Measurements from ENCODE around the gene CLEC4M. TPM values are rescaled to one million over a fixed set of nuclear protein-coding genes. Genes with fewer than 3 reads are reported as not detected.

Gene CLEC4M
- total and polyA plus RNA-seq, 4 donors: 22.2 to 33.5 (median 32.9) TPM

DNA sequence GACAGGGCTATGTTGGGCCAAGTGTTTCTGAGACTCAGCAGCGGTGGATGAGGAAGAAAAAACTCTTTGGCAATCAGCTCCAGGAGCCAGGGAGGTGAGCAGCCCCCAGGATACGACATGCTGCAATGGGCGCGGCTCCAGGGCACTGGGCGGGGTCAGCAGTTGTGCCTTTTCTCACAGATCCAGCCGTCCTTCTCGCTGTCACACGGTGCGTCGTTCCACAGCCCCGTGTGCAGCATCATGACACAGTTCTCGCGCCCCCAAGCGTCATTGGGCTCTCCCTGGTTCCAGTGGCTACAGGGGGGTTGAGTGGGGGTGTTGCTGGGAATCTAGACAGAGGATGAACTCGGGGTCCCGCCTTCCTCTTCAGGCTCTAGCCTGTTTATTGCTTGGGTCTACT, 33.8 kb upstream of the CLEC4M start (continued):
- TF ChIP-seq, protein P1, sequence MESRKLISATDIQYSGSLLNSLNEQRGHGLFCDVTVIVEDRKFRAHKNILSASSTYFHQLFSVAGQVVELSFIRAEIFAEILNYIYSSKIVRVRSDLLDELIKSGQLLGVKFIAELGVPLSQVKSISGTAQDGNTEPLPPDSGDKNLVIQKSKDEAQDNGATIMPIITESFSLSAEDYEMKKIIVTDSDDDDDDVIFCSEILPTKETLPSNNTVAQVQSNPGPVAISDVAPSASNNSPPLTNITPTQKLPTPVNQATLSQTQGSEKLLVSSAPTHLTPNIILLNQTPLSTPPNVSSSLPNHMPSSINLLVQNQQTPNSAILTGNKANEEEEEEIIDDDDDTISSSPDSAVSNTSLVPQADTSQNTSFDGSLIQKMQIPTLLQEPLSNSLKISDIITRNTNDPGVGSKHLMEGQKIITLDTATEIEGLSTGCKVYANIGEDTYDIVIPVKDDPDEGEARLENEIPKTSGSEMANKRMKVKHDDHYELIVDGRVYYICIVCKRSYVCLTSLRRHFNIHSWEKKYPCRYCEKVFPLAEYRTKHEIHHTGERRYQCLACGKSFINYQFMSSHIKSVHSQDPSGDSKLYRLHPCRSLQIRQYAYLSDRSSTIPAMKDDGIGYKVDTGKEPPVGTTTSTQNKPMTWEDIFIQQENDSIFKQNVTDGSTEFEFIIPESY (IDR thresholded peaks at IDR 0.05): no peak
- TF ChIP-seq EGR1 (IDR thresholded peaks at IDR 0.05; ENCODE audit: low read depth in 2 of 2): no peak

DNA sequence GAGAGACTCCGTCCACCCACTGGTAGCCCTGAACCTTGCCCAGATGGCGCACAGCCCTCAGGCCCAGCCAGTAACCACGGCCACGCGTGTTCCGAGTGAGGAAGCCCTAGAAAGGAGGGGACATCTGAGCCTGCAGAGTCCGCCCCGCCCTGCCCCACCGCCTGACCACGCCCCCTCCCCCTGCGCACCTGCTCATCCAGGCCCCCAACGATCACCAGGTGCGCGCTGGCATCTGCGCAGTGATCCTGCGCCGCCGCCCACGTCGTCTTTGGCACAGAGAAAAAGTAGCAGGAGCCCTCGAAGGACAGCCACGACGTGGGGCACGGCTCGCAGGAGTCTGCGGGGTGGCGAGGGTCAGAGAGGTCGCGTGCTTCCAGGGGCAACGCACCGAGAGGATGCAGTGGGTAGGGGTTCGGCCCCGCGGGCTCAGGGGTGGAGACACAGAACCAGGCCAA, 33.2 kb upstream of the CLEC4M start:
- peaks cover 0 to 2% (median 0%) of the 10 kb centered on the region in 4 donors for H3K4me1 ChIP-seq (ENCODE audit: control insufficient read depth in 4 of 4, insufficient read depth in 4 of 4, low read length in 3 of 4)
- H3K27me3 ChIP-seq (ENCODE audit: control insufficient read depth in 4 of 4, insufficient read depth in 4 of 4, low read length in 3 of 4): peaks cover 0 to 9% (median 2%) of the 10 kb centered on the region in 4 donors
- H3K9me3 ChIP-seq (ENCODE audit: control insufficient read depth in 4 of 4, low read length in 3 of 4): no peaks in the 10 kb centered on the region
- H3K9ac ChIP-seq (ENCODE audit: low read depth in 1 of 2, low read length in 2 of 2): no peak overlapping the region
- H3K27ac ChIP-seq (ENCODE audit: low read depth in 1 of 2, low read length in 2 of 2): no peak overlapping the region
- no peak for DNase-seq (ENCODE audit: low spot score)
- WGBS: 6% methylated on average over 34 of the region's 34 CpGs
- H3K4me3 ChIP-seq (ENCODE audit: low read depth in 1 of 3, low read length in 3 of 3): peak overlapping the region in 1 of 3 donors; percentile 11
- H3K36me3 ChIP-seq (ENCODE audit: control insufficient read depth in 4 of 4, insufficient read depth in 3 of 4, low read depth in 1 of 4, low read length in 3 of 4): no peaks in the 10 kb centered on the region
- TF ChIP-seq, protein P2, sequence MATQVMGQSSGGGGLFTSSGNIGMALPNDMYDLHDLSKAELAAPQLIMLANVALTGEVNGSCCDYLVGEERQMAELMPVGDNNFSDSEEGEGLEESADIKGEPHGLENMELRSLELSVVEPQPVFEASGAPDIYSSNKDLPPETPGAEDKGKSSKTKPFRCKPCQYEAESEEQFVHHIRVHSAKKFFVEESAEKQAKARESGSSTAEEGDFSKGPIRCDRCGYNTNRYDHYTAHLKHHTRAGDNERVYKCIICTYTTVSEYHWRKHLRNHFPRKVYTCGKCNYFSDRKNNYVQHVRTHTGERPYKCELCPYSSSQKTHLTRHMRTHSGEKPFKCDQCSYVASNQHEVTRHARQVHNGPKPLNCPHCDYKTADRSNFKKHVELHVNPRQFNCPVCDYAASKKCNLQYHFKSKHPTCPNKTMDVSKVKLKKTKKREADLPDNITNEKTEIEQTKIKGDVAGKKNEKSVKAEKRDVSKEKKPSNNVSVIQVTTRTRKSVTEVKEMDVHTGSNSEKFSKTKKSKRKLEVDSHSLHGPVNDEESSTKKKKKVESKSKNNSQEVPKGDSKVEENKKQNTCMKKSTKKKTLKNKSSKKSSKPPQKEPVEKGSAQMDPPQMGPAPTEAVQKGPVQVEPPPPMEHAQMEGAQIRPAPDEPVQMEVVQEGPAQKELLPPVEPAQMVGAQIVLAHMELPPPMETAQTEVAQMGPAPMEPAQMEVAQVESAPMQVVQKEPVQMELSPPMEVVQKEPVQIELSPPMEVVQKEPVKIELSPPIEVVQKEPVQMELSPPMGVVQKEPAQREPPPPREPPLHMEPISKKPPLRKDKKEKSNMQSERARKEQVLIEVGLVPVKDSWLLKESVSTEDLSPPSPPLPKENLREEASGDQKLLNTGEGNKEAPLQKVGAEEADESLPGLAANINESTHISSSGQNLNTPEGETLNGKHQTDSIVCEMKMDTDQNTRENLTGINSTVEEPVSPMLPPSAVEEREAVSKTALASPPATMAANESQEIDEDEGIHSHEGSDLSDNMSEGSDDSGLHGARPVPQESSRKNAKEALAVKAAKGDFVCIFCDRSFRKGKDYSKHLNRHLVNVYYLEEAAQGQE (IDR thresholded peaks at IDR 0.05): no peak
- TF ChIP-seq FOXA2 (IDR thresholded peaks at IDR 0.05): no peak
- TF ChIP-seq SP1 (IDR thresholded peaks at IDR 0.05): no peak
- no peak for TF ChIP-seq HNF4A (conservative IDR thresholded peaks at IDR 0.05)
- TF ChIP-seq, protein P3, sequence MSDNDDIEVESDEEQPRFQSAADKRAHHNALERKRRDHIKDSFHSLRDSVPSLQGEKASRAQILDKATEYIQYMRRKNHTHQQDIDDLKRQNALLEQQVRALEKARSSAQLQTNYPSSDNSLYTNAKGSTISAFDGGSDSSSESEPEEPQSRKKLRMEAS (IDR thresholded peaks at IDR 0.05): no peak
- no peak for TF ChIP-seq EGR1 (IDR thresholded peaks at IDR 0.05; ENCODE audit: low read depth in 2 of 2)
- TF ChIP-seq YY1 (IDR thresholded peaks at IDR 0.05): no peak
- TF ChIP-seq, protein P1 (IDR thresholded peaks at IDR 0.05): no peak

DNA sequence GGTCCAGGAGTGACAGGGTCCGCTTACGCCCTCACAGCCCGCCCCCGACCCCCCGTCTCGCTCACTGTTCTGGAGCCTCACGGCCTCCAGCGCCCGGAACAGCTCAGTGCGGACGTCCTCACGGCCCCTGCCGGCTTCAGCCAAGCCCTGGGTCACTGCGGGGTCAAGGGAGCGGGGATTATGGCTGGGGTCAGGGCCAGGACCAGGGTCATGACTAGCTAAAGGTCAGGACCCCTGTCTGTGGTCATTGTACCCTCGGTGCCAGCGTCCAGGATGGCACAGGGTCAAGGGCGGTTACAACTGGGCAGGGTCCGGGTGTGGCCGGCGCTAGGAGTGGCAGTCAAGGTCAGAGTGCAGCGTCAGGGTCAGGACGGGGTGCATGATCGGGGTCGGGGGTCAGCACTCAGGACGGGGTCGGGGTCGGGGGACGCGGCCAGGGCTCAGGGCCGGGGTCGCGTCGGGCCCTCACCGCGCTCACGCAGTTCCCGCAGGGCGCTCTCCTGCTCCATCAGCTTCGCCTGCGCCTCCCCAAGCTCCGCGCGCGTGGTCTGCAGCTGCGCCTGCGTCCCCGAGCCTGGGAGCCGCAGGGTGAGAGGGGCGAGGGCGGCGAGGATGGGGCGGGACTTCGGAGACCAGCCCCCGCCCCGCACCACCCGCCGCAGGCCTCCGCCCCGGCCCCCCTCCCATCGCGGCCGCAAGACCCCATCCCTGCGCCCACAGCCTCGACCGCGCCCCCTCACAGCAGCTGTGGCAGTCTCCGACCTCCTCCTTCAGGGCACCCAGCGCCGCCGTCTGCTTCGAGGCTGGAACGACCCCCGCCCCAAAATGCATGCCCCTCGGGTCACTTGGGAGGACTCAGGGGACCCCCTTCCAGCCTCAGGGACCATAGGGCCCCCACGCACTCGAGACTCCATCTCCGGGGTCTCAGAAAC, 32.5 kb upstream of the CLEC4M start:
- DNase-seq (ENCODE audit: low spot score): no peak

More for the DNA sequence above, 32.5 kb upstream of the CLEC4M start:
- Histone ChIP-seq H3K27ac (ENCODE audit: low read depth in 1 of 2, low read length in 2 of 2) (no peak overlapping the region), H3K36me3 (ENCODE audit: control insufficient read depth in 4 of 4, insufficient read depth in 3 of 4, low read depth in 1 of 4, low read length in 3 of 4) (no peaks in the 10 kb centered on the region), H3K4me3 (ENCODE audit: low read depth in 1 of 3, low read length in 3 of 3) (peak overlapping the region in 1 of 3 donors; percentile 11), H3K4me1 (ENCODE audit: control insufficient read depth in 4 of 4, insufficient read depth in 4 of 4, low read length in 3 of 4) (peaks cover 0 to 2% (median 0%) of the 10 kb centered on the region in 4 donors), H3K9me3 (ENCODE audit: control insufficient read depth in 4 of 4, low read length in 3 of 4) (no peaks in the 10 kb centered on the region), H3K9ac (ENCODE audit: low read depth in 1 of 2, low read length in 2 of 2) (no peak overlapping the region), H3K27me3 (ENCODE audit: control insufficient read depth in 4 of 4, insufficient read depth in 4 of 4, low read length in 3 of 4) (peaks cover 0 to 9% (median 2%) of the 10 kb centered on the region in 4 donors)
- TF ChIP-seq NR2F2 (IDR thresholded peaks at IDR 0.05): peak; percentile 44
- TF ChIP-seq RXRA (IDR thresholded peaks at IDR 0.05): no peak
- 5% methylated on average over 78 of the region's 78 CpGs for WGBS

All from liver (tissue), 9 donors.